Neuronal stem cell (in vitro differentiated cells): ENCODE results near the gene C16orf82.

Experiments
- DNase-seq: peaks from one replicate; pipeline ENCODE4 v3.0.0-alpha.2; 2013; ENCODE audit warnings: low spot score
- H2AFZ ChIP-seq: one replicate; pipeline ENCODE4 v1.6.1; 2013; ENCODE audit warnings: mild to moderate bottlenecking, low read length, inconsistent platforms
- H2AK5ac ChIP-seq: 2 replicates; pipeline ENCODE4 v1.6.1; 2013; ENCODE audit warnings: low read depth, mild to moderate bottlenecking, inconsistent platforms, low read length, moderate library complexity, mixed read lengths
- H2BK120ac ChIP-seq: 2 replicates; pipeline ENCODE4 v1.6.1; 2013; ENCODE audit warnings: low read depth, mild to moderate bottlenecking, inconsistent platforms, low read length, moderate library complexity, mixed read lengths
- H2BK12ac ChIP-seq: one replicate; pipeline ENCODE4 v1.6.1; 2013; ENCODE audit warnings: low read length, inconsistent platforms
- H2BK15ac ChIP-seq: 2 replicates; pipeline ENCODE4 v1.6.1; 2013; ENCODE audit warnings: mild to moderate bottlenecking, low read length, inconsistent platforms, mixed read lengths
- H2BK5ac ChIP-seq: one replicate; pipeline ENCODE4 v1.6.1; 2013; ENCODE audit warnings: inconsistent platforms, mild to moderate bottlenecking, low read length, moderate library complexity
- H3K14ac ChIP-seq: one replicate; pipeline ENCODE4 v1.6.1; 2013; ENCODE audit warnings: low read length, inconsistent platforms
- H3K18ac ChIP-seq: 2 replicates; pipeline ENCODE4 v1.6.1; 2013; ENCODE audit warnings: low read length, inconsistent platforms
- H3K23ac ChIP-seq: 2 replicates; pipeline ENCODE4 v1.6.1; 2013; ENCODE audit warnings: low read depth, mild to moderate bottlenecking, mixed read lengths, low read length, inconsistent platforms; ENCODE audit not compliant: poor library complexity
- H3K27ac ChIP-seq: replicated peaks from 3 replicates; pipeline ENCODE4 v1.5.1; 2013; ENCODE audit warnings: low read length, inconsistent platforms
- H3K27me3 ChIP-seq, 3 experiments: 2 replicates each; pipeline ENCODE4 v1.6.1; 2013; ENCODE audit warnings: low read length in 3 of 3, mild to moderate bottlenecking in 2 of 3, inconsistent platforms in 1 of 3, low read depth in 1 of 3, mixed read lengths in 1 of 3, moderate library complexity in 1 of 3; ENCODE audit not compliant: control insufficient read depth in 3 of 3, insufficient read depth in 3 of 3
- H3K36me3 ChIP-seq, 2 donors: replicated peaks in 1 of 2; 2 replicates each; pipeline ENCODE4 v1.6.1; 2013; ENCODE audit warnings: low read length in 2 of 2; ENCODE audit not compliant: control insufficient read depth in 2 of 2, insufficient read depth in 2 of 2
- H3K4ac ChIP-seq: 2 replicates; pipeline ENCODE4 v1.6.1; 2013; ENCODE audit warnings: inconsistent platforms, mild to moderate bottlenecking, low read length, moderate library complexity
- H3K4me1 ChIP-seq, 2 donors: 1 replicate in 1 of 2; 2 replicates in 1 of 2; pipeline ENCODE4 v1.6.1; 2013; ENCODE audit warnings: low read length in 2 of 2, low read depth in 1 of 2; ENCODE audit not compliant: control insufficient read depth in 2 of 2, insufficient read depth in 1 of 2
- H3K4me2 ChIP-seq: one replicate; pipeline ENCODE4 v1.6.1; 2013; ENCODE audit warnings: mild to moderate bottlenecking, low read length, inconsistent platforms; ENCODE audit not compliant: insufficient read depth, poor library complexity, severe bottlenecking
- H3K4me3 ChIP-seq, 2 donors: 2 replicates each; pipeline ENCODE4 v1.5.1; 2013; ENCODE audit warnings: low read length in 2 of 2, mild to moderate bottlenecking in 2 of 2, inconsistent platforms in 1 of 2, moderate library complexity in 1 of 2
- H3K79me1 ChIP-seq: one replicate; pipeline ENCODE4 v1.6.1; 2013; ENCODE audit warnings: low read depth, mild to moderate bottlenecking, inconsistent platforms, low read length, moderate library complexity
- H3K9ac ChIP-seq: one replicate; pipeline ENCODE4 v1.6.1; 2013; ENCODE audit warnings: mild to moderate bottlenecking, low read depth, low read length, inconsistent platforms; ENCODE audit not compliant: poor library complexity
- H3K9me3 ChIP-seq, 2 donors: replicated peaks in 1 of 2; 2 replicates each; pipeline versions ENCODE3 to v1.6.1; 2013; ENCODE audit warnings: low read length in 2 of 2, mild to moderate bottlenecking in 2 of 2, inconsistent platforms in 1 of 2, low read depth in 1 of 2, mixed read lengths in 1 of 2, moderate library complexity in 1 of 2; ENCODE audit not compliant: control insufficient read depth in 2 of 2, insufficient read depth in 1 of 2
- H4K8ac ChIP-seq: one replicate; pipeline ENCODE4 v1.6.1; 2013; ENCODE audit warnings: low read depth, mild to moderate bottlenecking, inconsistent platforms, low read length, moderate library complexity
- H4K91ac ChIP-seq: one replicate; pipeline ENCODE4 v1.6.1; 2013; ENCODE audit warnings: low read length, low read depth, mild to moderate bottlenecking, inconsistent platforms; ENCODE audit not compliant: poor library complexity
- WGBS, 2 donors: extraction: QIAGEN DNeasy Blood & Tissue Kit; methylation state at CpG; one replicate each; pipeline ENCODE4 v1.1.7; 2013; ENCODE audit warnings: missing lambda C conversion rate in 2 of 2, mixed read lengths in 1 of 2; ENCODE audit not compliant: insufficient read length in 2 of 2, insufficient replicate concordance in 1 of 2; ENCODE audit errors: extremely low coverage in 2 of 2; 5-methylcytosine and 5-hydroxymethylcytosine counted together

Gene C16orf82

DNA sequence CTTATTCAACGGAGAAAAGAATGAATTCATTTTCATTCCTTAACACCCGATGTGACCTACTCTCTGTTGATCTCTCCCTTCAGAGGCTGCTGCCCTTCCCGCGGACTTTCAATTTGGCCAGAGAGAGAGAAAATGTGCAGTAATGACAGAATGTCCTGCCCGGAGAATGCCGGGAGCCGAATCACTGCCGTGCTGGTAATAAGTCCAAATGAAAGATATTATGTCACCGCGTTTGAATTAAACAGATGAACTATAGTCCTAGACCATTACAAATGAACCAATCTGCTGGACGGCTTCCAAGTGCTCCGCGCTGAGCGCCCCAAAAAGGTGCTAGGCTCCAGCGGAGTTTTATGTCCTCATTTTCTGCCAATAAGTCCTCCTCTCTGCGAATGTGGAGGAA, 14.7 kb upstream of the C16orf82 start:
- Histone ChIP-seq H2BK12ac (no peak overlapping the region), H2AFZ (no peak overlapping the region), H4K8ac (no peak overlapping the region)

DNA sequence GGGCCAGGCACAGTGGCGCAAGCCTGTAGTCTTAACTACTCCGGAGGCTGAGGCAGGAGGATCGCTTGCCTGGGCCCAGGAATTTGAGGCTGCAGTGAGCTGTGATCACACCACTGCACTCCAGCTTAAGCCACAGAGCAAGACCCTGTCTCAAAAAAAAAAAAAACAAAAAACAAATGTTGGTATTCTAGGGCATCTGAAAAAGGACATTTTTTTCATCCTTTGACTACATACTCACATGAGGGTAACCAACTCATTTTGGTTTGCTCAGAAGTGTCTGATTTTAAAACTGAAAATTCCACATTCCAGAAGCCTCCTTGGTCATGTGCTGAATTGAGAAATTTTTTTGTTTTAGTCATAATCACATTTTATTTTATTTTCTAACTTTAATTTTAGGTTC, 12.7 kb upstream of the C16orf82 start:
- Histone ChIP-seq H4K8ac (no peak overlapping the region), H2BK12ac (no peak overlapping the region), H3K18ac (peak overlapping the region; percentile 84), H2AK5ac (no peak overlapping the region), H2AFZ (no peak overlapping the region), H3K14ac (no peak overlapping the region), H2BK5ac (no peak overlapping the region), H2BK15ac (no peak overlapping the region), H3K27ac (no peak overlapping the region), H3K4me3 (no peak overlapping the region), H3K9ac (no peak overlapping the region), H3K36me3 (no peaks in the 10 kb centered on the region), H2BK120ac (no peak overlapping the region), H3K4me1 (peaks cover 0 to 3% of the 10 kb centered on the region in 2 donors), H3K4ac (no peak overlapping the region), H4K91ac (no peak overlapping the region), H3K4me2 (no peak overlapping the region), H3K9me3 (no peaks in the 10 kb centered on the region), H3K23ac (no peak overlapping the region), H3K79me1 (no peaks in the 10 kb centered on the region), H3K27me3 (no peaks in the 10 kb centered on the region)
- WGBS, 2 donors = no CpG with 5 or more reads among the region's 3 CpGs
- no peak for DNase-seq

More for the DNA sequence above, 14.7 kb upstream of the C16orf82 start:
- no peak for DNase-seq
- H3K4ac ChIP-seq = no peak overlapping the region
- no peak overlapping the region for H2BK5ac ChIP-seq
- H3K18ac ChIP-seq = no peak overlapping the region
- H3K79me1 ChIP-seq = no peaks in the 10 kb centered on the region
- no peaks in the 10 kb centered on the region for H3K36me3 ChIP-seq
- H3K4me1 ChIP-seq = peaks cover 0 to 3% of the 10 kb centered on the region in 2 donors
- H2AK5ac ChIP-seq = no peak overlapping the region
- WGBS, 2 donors = no CpG with 5 or more reads among the region's 16 CpGs
- no peaks in the 10 kb centered on the region for H3K27me3 ChIP-seq
- H2BK15ac ChIP-seq = peak overlapping the region; percentile 17
- no peak overlapping the region for H3K23ac ChIP-seq
- H3K4me3 ChIP-seq = no peak overlapping the region
- no peak overlapping the region for H4K91ac ChIP-seq
- no peak overlapping the region for H2BK120ac ChIP-seq
- no peak overlapping the region for H3K4me2 ChIP-seq
- H3K27ac ChIP-seq = no peak overlapping the region
- no peak overlapping the region for H3K9ac ChIP-seq
- H3K9me3 ChIP-seq = no peaks in the 10 kb centered on the region
- no peak overlapping the region for H3K14ac ChIP-seq

DNA sequence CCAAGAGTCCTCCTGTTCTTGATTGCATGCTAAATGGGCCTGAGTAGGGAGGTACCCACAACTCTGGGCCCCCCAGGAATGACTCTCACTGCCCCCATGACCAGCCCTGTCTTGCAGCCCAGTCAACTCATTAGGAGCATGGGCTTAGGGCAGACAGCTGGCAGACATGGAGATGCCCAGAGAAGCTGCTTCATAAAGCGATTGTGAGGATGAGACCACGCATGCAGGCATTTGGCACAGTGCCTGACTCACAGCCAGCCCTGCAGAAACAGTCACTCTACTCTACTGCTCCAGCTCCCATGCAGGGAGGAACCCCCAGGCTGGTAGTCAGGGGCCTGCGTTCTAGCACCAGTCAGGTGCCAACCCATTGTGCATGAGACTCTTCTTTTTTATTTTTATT, 8.4 kb upstream of the C16orf82 start:
- H4K91ac ChIP-seq = no peak overlapping the region
- H3K4me1 ChIP-seq = no peaks in the 10 kb centered on the region
- no peak overlapping the region for H2BK5ac ChIP-seq
- DNase-seq = no peak
- no peak overlapping the region for H2AK5ac ChIP-seq
- H3K79me1 ChIP-seq = no peaks in the 10 kb centered on the region
- no peak overlapping the region for H3K23ac ChIP-seq
- H2BK15ac ChIP-seq = no peak overlapping the region
- peak overlapping the region; percentile 85 for H3K14ac ChIP-seq
- H3K36me3 ChIP-seq = no peaks in the 10 kb centered on the region
- WGBS, 2 donors = no CpG with 5 or more reads among the region's 3 CpGs
- no peaks in the 10 kb centered on the region for H3K9me3 ChIP-seq
- no peak overlapping the region for H2AFZ ChIP-seq
- no peak overlapping the region for H3K9ac ChIP-seq
- H3K27ac ChIP-seq = no peak overlapping the region
- H3K27me3 ChIP-seq = no peaks in the 10 kb centered on the region
- H4K8ac ChIP-seq = no peak overlapping the region
- no peak overlapping the region for H3K4me3 ChIP-seq
- H3K18ac ChIP-seq = peak overlapping the region; percentile 31
- no peak overlapping the region for H3K4ac ChIP-seq
- no peak overlapping the region for H2BK120ac ChIP-seq
- H3K4me2 ChIP-seq = no peak overlapping the region
- no peak overlapping the region for H2BK12ac ChIP-seq

DNA sequence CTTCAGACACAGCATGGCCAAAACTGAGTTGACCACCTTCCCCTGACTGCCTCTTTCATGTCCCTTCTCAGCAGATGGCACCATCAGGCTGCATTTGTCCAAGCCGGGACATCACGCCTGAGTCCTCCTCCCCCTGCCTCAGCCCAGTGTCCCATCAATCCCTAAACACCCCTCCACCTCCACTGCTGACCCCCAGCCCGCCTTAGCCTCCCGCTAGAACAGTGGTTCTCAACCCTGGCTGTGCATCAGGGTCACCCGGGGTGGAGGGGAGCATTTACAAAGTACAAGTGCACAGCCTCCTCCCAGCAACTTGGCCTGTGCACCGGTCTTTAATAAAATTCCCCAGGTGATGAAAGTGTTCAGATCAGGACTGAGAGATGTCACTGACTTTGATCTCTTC, 4.0 kb downstream of the C16orf82 start:
- H3K14ac ChIP-seq = peak overlapping the region; percentile 9
- H3K27me3 ChIP-seq = no peaks in the 10 kb centered on the region
- H2BK5ac ChIP-seq = no peak overlapping the region
- H3K4me1 ChIP-seq = peaks cover 10 to 15% of the 10 kb centered on the region in 2 donors
- H3K79me1 ChIP-seq = no peaks in the 10 kb centered on the region
- no peak for DNase-seq
- WGBS, 2 donors = no CpG with 5 or more reads among the region's 6 CpGs
- H4K91ac ChIP-seq = no peak overlapping the region
- no peak overlapping the region for H3K18ac ChIP-seq
- peak overlapping the region in 1 of 2 donors; percentile 20 for H3K4me3 ChIP-seq
- H2BK120ac ChIP-seq = no peak overlapping the region
- H2AK5ac ChIP-seq = peak overlapping the region; percentile 59
- no peak overlapping the region for H4K8ac ChIP-seq
- no peak overlapping the region for H2AFZ ChIP-seq
- H3K23ac ChIP-seq = no peak overlapping the region
- H3K4me2 ChIP-seq = no peak overlapping the region
- H2BK12ac ChIP-seq = peak overlapping the region; percentile 24
- H3K4ac ChIP-seq = no peak overlapping the region
- no peaks in the 10 kb centered on the region for H3K36me3 ChIP-seq
- H2BK15ac ChIP-seq = no peak overlapping the region
- no peak overlapping the region for H3K9ac ChIP-seq
- no peaks in the 10 kb centered on the region for H3K9me3 ChIP-seq
- H3K27ac ChIP-seq = no peak overlapping the region
